RWPE2 (cell line): ENCODE data around the gene LARGE1.

Experiments used
- ATAC-seq: fragments of 200-7000 bp; cut with Tn5 transposase; 3 replicates; pipeline ENCODE4 v1.9.1; 2021; ENCODE audit warnings: low read depth
- DNase-seq: peaks from one replicate; pipeline ENCODE4 v3.0.0-alpha.2; 2020; ENCODE audit warnings: low spot score
- H3K27ac ChIP-seq: fragments of 450-650 bp; 2 replicates; pipeline ENCODE4 v1.5.1; 2017; ENCODE audit warnings: mild to moderate bottlenecking; ENCODE audit not compliant: poor library complexity, severe bottlenecking
- H3K27me3 ChIP-seq: fragments of 250-450 bp; sonication (Bioruptor Pico); 2 replicates; pipeline ENCODE4 v1.5.1; 2021; ENCODE audit warnings: mild to moderate bottlenecking, moderate library complexity; ENCODE audit not compliant: insufficient read depth, poor library complexity, severe bottlenecking
- H3K36me3 ChIP-seq: fragments of 250-450 bp; sonication (Bioruptor Pico); 2 replicates; pipeline ENCODE4 v1.5.1; 2020; ENCODE audit warnings: low read depth, mild to moderate bottlenecking, moderate library complexity
- H3K4me1 ChIP-seq: fragments of 250-450 bp; sonication (Bioruptor Pico); 2 replicates; pipeline ENCODE4 v1.5.1; 2021; ENCODE audit warnings: mild to moderate bottlenecking, moderate library complexity; ENCODE audit not compliant: insufficient read depth, poor library complexity, severe bottlenecking
- H3K4me3 ChIP-seq: fragments of 250-450 bp; sonication (Bioruptor Pico); 2 replicates; pipeline ENCODE4 v1.5.1; 2021; ENCODE audit warnings: mild to moderate bottlenecking, moderate library complexity; ENCODE audit not compliant: severe bottlenecking
- H3K9me3 ChIP-seq: fragments of 250-450 bp; sonication (Bioruptor Pico); 2 replicates; pipeline ENCODE4 v1.5.1; 2021; ENCODE audit warnings: mild to moderate bottlenecking, moderate library complexity; ENCODE audit not compliant: severe bottlenecking
- CTCF ChIP-seq: fragments of 450-650 bp; IDR thresholded peaks from one replicate; pipeline ENCODE4 v1.5.1; 2017; ENCODE audit warnings: mild to moderate bottlenecking, moderate library complexity; ENCODE audit not compliant: poor library complexity, severe bottlenecking

The LARGE1 gene

GRCh38 chr22:33337524-33337923, 582.8 kb downstream of the LARGE1 start:
- no peak for DNase-seq
- no peak for ATAC-seq
- no peaks in the 10 kb centered on the region for H3K36me3 ChIP-seq
- no peak overlapping the region for H3K4me3 ChIP-seq
- H3K9me3 ChIP-seq: no peaks in the 10 kb centered on the region
- TF ChIP-seq CTCF: no peak
- H3K27ac ChIP-seq: no peak overlapping the region
- no peaks in the 10 kb centered on the region for H3K27me3 ChIP-seq
- no peaks in the 10 kb centered on the region for H3K4me1 ChIP-seq

- H3K4me1 ChIP-seq: no peaks in the 10 kb centered on the region
- no peaks in the 10 kb centered on the region for H3K27me3 ChIP-seq
- ATAC-seq (no peak), DNase-seq (no peak)
- no peak overlapping the region for H3K27ac ChIP-seq
- H3K36me3 ChIP-seq: no peaks in the 10 kb centered on the region
- no peaks in the 10 kb centered on the region for H3K9me3 ChIP-seq
- no peak for TF ChIP-seq CTCF
- H3K4me3 ChIP-seq: no peak overlapping the region
Measured at GRCh38 chr22:33335611-33336279, 584.5 kb downstream of the LARGE1 start.

- no peaks in the 10 kb centered on the region for H3K9me3 ChIP-seq
- H3K36me3 ChIP-seq: no peaks in the 10 kb centered on the region
- no peak overlapping the region for H3K4me3 ChIP-seq
- H3K27me3 ChIP-seq: no peaks in the 10 kb centered on the region
- H3K27ac ChIP-seq: no peak overlapping the region
- ATAC-seq (no peak), DNase-seq (no peak)
- no peaks in the 10 kb centered on the region for H3K4me1 ChIP-seq
- TF ChIP-seq CTCF: no peak
Measured at GRCh38 chr22:33332538-33332937, 587.7 kb downstream of the LARGE1 start.

GRCh38 chr22:33331017-33331416, 589.3 kb downstream of the LARGE1 start:
- no peaks in the 10 kb centered on the region for H3K27me3 ChIP-seq
- no peak for ATAC-seq
- H3K4me1 ChIP-seq: no peaks in the 10 kb centered on the region
- H3K9me3 ChIP-seq: no peaks in the 10 kb centered on the region
- H3K27ac ChIP-seq: no peak overlapping the region
- TF ChIP-seq CTCF: no peak
- no peak overlapping the region for H3K4me3 ChIP-seq
- DNase-seq: no peak
- no peaks in the 10 kb centered on the region for H3K36me3 ChIP-seq

GRCh38 chr22:33330534-33330933, 589.7 kb downstream of the LARGE1 start:
- TF ChIP-seq CTCF: no peak
- Histone ChIP-seq H3K36me3 (no peaks in the 10 kb centered on the region), H3K4me1 (no peaks in the 10 kb centered on the region)

More at GRCh38 chr22:33330534-33330933, 589.7 kb downstream of the LARGE1 start:
- Histone ChIP-seq H3K9me3 (no peaks in the 10 kb centered on the region), H3K27ac (no peak overlapping the region), H3K27me3 (no peaks in the 10 kb centered on the region), H3K4me3 (no peak overlapping the region)
- DNase-seq (no peak), ATAC-seq (no peak)
